Loucy (cell line): ENCODE data around the gene LY6G5B.

Experiments
- CTCF ChIP-seq: fragments of 200-600 bp; sonication (generic); conservative IDR thresholded peaks from 2 replicates; pipeline ENCODE4 v1.5.1; 2014; ENCODE audit warnings: mild to moderate bottlenecking, antibody characterized with exemption, low read length
- EZH2phosphoT487 ChIP-seq: fragments of 200-600 bp; IDR thresholded peaks from 2 replicates; pipeline ENCODE4 v1.6.1; 2018; ENCODE audit warnings: antibody characterized with exemption, mild to moderate bottlenecking, moderate library complexity, borderline replicate concordance

GRCh38 chr6:31708224-31708623, 38.4 kb downstream of the LY6G5B start:
- TF ChIP-seq CTCF (no peak), EZH2phosphoT487 (no peak)
